GM21786 (cell line): ENCODE measurements around the gene VWA3B.
"Not testable (repeated sequence)": the region's sequence is repeated elsewhere in the genome, so short reads cannot be mapped to it uniquely, and the experiment has no call there.

Experiments used
- ATAC-seq: cut with Tn5 transposase; IDR thresholded peaks from one replicate; pipeline ENCODE4 v1.9.1; 2021; ENCODE audit not compliant: unreplicated experiment

Gene VWA3B

DNA sequence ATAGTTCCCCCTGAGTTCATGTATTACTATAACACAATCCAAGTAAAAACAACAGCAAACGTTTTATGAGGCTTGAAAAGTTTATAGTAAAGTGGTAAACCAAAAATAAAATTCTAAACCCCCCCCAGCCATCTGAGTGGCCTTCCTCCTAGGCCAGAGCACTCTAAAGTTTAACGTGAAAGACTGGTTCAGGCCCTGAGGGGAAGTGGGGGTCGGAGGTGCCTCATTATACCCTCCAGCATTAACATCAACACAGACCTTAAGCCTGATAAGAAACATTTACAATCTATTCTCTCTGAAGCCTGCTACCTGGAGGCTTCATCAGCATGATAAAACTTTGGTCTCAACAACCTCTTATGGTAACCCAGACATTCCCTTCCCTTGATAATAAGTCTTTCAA lies 230.2 kb downstream of the VWA3B start:
- no peak for ATAC-seq

DNA sequence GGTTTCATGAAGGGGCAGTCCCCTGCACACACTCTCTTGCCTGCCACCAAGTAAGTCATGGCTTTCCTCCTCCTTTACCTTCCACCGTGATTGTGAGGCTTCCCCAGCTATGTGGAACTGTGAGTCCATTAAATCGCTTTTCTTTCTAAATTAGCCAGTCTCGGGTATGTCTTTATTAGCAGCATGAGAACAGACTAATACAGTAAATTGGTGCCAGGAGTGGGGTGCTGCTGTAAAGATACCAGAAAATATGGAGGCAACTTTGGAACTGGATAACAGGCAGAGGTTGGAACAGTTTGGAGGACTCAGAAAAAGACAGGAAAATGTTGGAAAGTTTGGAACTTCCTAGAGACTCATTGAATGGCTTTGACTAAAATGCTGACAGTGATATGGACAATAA lies 233.2 kb downstream of the VWA3B start:
- not testable (repeated sequence) for ATAC-seq

DNA sequence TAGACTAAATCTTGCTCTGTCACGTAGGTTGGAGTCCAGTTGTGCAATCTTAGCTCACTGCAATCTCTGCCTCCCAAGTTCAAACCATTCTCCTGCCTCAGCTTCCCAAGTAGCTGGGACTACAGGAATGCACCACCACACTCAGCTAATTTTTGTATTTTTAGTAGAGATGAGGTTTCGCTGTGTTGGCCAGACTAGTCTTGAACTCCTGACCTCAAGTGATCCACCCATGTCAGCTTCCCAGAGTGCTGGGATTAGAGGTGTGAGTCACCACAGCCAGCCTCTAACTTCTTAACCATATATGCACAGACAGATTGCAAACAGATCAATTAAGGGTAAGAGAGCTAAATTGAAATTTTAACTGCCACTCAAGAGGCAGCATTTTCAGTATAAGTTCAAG lies 237.2 kb downstream of the VWA3B start:
- ATAC-seq: no peak

DNA sequence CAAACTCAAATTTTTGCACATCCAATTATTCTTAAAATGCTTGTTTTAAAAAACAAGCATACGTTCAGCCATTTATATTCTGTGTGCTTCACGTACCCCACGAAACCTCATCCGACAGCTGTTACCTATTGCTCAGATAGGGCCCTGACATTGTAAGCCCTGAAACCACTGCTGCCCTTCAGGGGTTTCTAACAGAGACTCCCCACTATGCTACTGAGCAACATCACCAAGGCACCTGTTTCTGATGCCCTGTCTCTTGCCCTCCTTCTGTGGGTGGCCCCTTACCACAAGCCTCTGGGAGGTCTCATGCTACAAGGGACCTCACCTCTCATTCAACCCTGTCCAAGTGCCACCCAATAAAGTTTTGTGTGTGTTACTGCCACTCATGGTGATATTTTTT lies 240.8 kb downstream of the VWA3B start:
- ATAC-seq: no peak

DNA sequence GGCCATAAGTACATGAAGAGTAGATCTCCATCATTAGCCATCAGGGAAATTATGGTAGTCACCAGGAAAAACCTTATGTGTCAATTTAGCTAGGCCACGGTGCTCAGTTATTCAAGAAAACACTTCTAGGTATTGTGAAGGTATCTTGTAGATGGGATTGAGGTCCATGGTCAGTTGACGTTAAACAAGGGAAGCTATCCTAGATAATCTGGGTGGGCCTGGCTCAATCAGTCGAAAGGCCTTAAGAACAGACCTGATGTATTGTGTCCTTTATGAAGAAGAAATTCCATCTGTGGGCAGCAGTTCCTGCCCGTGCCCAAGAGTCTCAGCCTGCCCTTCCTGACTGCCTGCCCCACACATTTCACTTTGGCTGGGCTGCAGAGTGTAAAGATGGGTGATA lies 242.6 kb downstream of the VWA3B start:
- no peak for ATAC-seq

DNA sequence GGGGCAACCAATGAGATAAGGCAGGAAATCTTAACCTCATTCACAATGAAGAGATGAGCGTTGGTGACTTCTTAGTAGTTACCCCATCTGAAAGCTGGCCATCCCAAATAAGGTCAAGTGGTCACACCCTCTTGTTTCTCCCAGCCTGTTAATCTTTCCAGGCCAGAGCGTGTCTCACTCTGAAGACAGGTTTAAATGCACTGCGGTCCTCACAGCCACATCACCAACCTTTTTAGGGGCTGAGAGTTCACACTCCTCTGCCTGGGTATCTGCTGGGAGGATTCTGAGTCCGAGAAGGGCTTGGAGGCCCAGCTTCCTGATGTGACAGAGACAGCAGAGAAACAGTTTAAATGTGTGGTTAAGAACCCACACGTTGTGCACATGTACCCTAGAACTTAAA lies 246.0 kb downstream of the VWA3B start:
- ATAC-seq: no peak

DNA sequence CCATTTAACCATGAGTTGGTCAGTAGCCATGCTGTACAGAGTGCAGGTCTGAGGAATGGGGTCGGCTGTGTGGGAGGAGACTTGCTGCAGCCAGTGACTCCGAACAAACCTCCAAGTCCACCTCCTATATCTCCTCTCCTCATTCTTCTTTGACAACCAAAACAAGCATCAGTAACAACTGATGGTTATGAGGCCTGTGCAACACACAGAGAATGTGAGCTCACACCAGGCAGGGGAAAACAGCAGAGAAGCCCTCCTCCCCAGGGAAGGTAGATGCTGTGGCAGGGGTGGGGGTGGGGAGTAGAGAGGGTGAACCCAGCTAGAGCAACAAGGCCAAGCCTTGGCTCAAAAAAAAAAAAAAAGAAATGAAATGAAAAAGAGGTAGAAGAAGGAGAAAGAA lies 247.0 kb downstream of the VWA3B start:
- no peak for ATAC-seq

DNA sequence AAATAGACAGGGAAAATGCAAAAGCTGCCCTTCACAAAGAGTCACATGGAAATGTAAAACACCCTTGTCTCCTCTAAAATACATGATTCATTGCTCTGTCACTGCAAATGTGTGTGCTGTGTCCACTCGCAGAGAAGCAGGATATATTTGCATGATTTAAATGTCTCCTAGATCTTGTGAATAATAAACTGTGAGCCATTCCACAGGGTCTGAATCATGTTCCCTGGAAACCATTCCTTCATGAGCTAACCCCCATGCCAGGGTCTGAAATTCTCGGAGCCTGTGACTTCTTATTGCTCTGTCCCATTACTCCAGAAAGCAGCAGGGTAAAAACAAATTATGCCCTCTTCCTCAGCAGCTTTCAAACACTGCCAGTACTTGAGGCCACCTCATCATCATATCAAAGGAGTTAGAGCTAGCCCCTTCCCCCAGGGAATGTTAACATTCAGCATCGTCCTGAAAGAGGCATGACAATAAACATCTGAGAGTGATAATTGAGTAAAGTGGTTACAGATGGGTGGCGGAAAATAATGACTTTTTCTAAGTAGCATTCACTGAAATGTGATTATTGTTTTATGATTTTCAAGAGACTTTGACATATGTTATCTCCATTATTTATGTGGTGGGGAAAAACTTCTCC lies 247.6 kb downstream of the VWA3B start:
- ATAC-seq: no peak

DNA sequence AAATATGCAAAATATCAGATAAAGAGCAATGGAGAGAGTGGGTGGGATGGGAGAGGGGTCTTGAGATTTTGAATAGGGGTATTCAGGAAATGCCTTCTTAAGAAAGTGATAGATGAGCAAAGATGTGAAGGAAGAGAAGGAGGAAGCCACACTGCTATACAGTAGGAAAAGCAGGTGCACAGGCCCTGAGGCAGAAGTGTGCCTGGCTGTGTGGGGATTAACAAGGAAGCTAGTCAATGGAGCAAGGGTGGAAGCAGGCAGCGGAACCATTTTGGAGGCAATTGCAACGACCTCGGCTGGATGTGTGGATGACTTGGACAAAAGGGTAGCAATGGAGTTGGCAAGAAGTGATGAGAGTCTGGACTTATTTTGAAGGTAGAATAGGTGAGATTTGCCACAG lies 248.3 kb downstream of the VWA3B start:
- ATAC-seq: no peak

DNA sequence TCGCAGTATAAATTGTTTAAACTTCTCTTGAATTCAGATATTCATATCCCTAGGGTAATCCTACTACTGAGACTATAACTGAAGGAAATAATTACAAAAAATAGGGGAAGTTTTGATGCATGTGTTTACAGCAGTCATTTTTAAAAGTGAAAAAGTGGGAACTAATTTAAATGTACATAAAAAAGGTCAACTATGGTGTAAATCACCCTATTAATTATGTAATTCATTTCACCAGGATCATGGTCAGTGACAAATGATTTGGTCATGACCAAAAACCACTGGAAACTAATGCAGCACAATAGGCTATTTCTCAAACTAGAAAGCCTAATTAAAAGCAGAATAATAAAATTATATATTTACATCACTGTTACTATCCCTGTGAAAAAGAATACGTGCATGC lies 254.3 kb downstream of the VWA3B start:
- no peak for ATAC-seq

DNA sequence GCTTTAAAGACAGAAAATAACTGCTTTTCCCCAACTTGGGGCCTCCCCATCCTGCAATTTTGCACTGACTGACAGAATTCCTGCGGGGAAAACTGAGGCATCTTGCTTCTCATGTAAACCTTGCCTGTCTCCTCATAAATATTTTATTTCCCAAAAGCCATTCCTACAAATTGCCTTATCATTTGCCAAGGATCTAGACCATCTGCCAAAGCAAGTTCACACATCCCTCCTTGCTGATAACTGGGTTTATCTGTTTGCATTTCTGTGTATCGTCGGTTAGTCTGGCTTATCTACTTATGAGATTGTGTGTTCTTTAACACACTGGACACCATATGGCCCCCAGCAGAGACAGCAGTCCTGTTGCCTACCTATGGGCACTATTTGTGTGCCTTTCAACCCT lies 256.3 kb downstream of the VWA3B start:
- ATAC-seq: no peak

DNA sequence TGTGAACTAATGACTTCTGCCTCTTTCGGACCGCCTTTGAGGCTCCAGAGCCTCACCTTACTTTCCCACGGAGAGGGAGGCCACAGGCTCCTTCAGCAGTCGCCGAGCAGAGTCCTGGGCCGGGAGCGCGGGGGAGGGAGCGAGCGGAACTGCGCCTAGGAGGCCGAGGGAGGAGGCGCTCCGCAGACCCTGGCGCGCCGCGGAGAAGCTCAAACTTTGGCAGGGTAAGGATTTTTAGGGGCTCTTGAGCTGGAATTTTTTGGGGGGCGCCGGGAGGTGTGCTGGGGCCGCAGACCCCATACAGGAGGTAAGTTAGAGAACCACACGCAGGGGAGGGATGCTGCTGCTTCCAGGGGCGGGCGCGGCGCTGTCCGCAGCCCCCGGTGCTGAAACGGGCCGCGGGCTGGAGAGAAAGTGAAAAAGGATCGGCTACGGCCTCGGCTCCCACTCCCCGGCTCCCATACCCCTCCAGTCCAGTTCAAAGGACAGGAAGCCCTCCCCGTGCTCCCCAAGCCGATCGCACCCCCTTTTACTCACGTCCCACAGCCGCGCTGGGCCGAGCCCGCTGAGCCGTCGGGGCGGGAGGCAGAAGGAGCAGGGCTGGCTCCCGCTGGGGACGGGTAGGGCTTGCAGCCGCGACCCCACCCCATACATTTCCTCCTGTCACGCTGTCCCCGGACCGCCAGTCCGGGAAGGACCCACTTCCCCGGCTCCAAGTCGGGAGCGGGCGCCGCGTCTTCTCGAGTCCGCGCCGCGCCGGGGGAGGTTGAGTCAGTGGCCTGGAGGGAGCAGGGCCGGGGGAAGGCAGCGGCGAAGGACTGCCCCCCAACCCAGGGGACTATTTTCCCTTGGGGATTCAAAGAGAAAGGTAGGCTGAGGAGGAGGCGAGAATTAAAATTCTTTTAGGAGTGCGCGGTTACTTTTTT lies 259.6 kb downstream of the VWA3B start, which contains the start of gene CNGA3:
CNGA3 (plus strand) TSS at position 146 of the 926 bp plus-strand sequence. CDS start 23,520 bp downstream, outside the sequence.
- ATAC-seq: no peak

DNA sequence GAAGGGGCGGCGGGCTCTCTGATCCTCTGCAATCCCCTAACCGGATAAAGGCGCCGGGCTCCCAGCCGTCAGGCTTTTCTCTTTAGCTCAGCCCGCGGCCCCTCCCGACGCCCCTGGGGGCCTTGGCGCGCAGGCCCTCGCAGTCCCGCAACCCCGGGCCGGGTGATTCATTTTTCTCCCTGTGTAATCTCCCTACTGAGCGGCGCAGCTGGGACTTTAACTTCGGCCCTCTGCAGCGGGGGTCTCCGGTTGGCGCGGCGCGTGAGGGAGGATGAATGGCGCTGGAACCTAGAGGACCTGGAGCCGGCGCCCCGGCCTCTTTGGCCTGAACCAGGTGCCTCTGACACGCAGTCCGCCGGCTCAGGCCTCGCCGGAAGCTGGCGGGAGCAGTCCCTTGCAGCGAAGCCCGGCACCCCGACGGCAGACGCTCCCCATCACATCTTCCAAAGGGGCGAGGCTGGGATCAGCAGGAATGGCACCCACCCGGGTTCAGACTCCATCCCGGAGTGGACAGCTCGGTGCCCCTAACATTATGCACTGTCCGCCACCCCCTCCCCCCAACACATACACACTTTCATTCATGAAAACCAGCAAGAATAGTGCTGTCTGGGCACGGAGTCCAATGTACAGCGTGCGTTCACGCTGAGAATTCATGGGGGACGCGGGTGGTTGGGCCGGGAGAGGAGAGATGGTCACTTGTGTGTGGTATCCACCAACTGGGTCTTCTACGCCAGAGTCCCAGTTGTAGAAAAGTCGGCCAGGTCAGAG lies 260.5 kb downstream of the VWA3B start:
- no peak for ATAC-seq

DNA sequence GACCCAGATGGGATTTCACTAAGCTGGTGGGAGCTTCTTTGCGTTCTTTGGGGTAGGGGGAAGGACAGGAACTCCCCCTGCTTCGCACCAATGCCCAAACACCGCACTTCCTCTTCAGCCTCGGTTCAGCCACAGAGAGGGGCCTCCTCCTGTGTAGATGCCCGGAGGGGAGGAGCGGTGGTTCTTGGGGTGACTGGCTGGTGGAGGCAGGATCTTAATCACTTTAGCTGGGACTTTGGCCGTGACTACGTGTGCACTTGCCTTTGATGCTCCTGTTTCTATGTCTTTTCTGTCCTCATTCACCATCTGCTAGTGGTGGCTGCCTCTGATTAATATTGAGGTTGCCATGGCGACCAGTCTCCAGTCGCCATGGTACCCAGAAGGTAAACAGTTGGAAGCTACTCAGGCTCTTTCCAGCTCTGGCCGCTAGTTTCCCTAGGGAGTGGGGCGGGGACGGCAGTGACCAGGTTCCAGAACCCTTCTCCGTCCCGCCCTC lies 261.1 kb downstream of the VWA3B start:
- no peak for ATAC-seq

DNA sequence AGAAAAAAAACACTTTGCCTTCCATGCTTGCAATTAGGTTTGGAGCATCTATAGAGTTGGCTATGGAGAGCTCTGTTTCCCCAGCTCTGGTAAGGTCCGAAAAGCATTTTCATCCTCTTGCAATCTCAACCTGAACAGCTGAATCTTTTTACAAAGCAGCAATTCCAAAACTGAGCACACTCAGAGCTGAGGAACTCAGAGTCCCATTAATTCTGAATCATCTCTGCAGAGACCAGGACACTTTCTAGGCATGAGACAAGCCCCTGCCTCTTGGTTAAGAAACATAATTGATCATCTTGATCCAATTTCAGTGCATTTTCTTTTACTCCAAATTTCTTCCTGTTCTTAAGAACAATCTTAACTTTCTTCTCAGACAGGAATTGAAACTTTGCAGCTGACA lies 263.4 kb downstream of the VWA3B start:
- ATAC-seq: no peak

DNA sequence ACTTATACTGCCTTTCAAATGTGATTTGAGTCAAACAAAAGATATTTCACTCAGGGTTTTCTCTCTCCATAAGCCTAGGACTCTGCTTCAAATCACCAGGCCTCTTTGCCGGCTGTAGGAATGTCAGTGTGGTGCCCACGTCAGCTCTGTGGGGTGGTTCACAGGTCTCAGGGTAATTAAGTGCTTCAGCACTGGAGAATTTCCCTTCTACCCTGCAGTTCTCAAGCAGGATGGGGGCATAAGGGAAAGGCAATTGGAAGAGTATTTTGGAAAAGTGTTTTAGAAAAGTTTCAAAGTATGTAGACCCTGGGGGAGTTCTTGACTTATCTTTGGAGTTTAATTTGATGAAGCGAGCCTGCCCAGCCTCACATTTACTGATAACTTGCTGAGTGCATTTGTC lies 268.9 kb downstream of the VWA3B start:
- no peak for ATAC-seq

DNA sequence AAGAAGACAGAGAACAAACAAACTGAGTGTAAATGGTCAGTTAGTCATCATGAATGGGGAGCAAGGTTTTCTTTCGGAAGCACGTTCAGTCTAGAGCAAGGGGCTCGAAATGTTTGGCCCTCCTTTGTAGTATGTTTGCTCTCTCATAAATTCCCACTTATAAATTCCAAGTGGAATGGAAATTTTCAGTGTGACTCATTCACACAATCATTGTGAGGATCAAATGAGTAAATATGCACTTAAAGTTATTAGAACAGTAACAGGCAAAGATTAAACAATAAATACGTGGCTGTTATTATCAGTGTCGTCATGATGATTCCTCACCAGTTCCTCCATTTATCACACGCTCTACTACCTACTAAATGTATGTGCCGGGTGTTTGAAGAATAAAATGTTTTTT lies 269.8 kb downstream of the VWA3B start:
- ATAC-seq: no peak

DNA sequence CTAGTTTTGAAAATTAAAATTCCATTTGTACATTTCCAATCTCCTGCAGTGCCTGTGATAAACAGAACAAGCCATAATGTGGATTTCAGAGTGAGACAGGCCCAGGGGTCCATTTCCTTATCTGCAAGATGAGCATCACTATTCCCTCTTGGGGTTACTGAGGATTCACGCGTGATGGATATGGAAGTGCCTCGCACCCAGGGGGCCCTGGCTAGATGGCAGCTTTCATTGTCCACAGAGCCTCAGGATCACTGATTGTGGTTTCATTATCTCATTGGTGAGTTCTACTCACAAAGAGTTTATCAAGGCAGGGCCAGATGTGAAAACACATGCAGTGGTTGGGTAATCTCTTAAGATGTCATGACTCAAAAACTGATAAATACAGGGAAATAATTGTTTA lies 270.9 kb downstream of the VWA3B start:
- ATAC-seq: no peak

DNA sequence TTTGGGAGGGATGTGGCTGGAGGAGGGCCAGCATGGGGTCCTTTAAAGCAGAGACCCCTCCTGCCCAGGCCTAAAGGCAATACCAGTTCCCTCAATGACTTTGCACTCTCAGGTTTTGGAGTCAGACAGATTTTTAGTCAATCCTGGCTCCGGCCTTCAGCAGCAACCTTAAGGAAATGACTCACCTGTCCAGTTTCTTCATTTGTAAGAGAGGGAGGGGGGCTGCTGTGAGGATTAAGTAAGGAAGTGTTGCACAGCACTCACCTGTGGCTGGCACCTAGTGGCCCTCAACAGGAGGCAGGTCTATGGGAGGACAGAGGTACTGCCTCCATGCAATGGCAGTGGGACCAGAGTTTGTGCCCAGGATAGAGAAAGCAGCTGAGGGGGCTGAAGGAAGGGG lies 273.0 kb downstream of the VWA3B start:
- no peak for ATAC-seq
